ENCODE results near the gene LTBP1.
"Not testable (repeated sequence)": the region's sequence is repeated elsewhere in the genome, so short reads cannot be mapped to it uniquely, and the experiment has no call there.

The LTBP1 gene

DNA sequence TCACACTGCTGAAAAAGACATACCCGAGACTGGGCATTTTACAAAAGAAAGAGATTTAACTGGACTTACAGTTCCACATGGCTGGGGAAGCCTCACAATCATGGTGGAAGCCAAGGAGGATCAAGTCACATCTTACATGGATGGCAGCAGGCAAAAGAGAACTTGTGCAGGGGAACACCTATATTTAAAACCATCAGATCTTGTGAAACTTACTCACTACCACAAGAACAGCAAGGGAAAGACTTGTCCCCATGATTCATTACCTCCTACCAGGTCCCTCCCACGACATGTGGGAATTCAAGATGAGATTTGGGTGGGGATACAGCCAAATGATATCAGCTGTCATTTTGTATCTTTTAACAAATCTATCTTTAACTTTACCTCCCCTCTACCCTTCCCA lies 278.6 kb downstream of the LTBP1 start:
- no peak for DNase-seq (ENCODE audit: low read depth in 2 of 2)

DNA sequence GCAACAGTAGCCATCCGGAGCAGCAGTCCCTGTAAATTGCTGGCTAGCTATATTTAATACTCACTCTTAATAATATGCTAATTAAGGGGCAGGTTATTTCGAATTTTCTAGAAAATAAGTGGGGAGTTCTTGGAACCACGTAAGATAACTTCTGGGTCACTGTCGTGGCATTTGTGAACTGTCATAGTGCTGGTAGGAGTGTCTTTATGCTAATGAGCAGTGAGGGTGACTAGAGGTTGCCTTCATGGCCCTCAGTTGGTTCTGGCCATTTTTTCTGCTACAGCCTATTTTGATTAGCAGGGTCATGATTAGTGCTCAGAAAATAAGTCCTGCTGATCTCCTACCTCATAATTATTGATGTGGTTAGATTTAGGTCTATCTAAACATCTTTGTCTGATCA lies 279.8 kb downstream of the LTBP1 start:
- DNase-seq (ENCODE audit: low read depth in 2 of 2) = no peak

DNA sequence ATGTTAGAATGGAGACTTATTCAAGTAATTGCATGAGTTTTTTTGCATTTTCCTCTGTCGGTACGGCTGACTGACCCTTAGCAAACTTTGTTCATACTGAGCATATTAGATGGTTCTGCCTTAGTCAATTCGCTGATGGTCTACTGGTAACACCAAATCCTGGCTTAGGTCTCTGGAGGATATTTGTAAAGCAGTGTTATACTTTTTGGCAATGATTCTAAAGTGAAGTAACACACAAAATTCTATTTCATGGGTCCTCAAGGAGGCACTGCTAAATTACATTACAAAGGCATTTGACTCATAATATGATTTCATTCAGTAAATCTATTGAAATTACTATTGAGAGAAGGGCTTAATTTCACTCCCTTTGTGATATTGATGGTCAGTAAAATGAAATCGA lies 282.9 kb downstream of the LTBP1 start:
- no peak for DNase-seq (ENCODE audit: low read depth in 2 of 2)

DNA sequence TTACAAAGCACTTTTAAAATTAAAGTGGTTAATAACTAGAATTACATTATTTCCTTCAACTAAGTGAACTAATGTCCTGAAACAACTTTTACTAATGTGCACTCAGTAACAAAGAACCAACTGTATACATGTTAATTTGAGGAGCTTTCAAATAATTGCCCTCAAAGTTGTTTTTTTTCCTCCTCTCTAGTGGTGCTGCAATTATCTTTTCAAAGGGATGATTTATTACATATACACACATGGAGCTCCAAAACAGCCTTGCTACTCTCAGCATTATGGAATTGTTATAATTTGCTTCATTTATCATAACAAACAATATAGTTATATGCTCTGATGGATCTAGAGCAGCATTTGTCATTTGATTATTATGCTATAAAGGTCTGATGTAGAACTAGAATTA lies 283.4 kb downstream of the LTBP1 start:
- DNase-seq (ENCODE audit: low read depth in 2 of 2) = no peak

DNA sequence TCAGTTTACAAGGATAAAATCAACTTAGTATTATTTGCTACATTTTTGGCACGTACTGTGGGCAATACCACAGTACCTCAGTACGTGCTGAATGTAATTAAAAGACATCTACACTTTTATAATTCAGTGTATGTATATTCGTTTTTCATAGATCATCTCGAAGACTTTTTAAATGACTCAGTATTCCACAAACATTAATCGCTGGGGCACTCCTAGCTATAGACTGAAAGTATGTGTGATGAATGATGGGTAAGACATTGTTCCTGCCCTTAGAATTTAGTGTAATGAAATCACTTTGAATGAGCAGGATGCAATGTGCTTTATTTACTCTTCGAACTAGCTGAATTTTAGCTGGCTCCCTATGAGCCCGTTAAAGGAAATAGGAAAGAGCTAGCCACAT lies 284.1 kb downstream of the LTBP1 start:
- DNase-seq (ENCODE audit: low read depth in 2 of 2) = no peak

DNA sequence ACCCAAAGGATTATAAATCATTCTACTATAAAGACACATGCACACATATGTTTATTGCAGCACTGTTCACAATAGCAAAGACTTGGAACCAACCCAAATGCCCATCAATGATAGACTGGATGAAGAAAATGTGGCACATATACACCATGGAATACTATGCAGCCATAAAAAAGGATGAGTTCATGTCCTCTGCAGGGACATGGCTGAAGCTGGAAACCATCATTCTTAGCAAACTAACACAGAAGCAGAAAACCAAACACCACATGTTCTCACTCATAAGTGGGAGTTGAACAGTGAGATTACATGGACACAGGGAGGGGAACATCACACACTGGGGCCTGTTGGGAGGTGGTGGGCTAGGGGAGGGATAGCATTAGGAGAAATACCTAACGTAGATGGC lies 288.8 kb downstream of the LTBP1 start:
- DNase-seq (ENCODE audit: low read depth in 2 of 2) = not testable (repeated sequence)

DNA sequence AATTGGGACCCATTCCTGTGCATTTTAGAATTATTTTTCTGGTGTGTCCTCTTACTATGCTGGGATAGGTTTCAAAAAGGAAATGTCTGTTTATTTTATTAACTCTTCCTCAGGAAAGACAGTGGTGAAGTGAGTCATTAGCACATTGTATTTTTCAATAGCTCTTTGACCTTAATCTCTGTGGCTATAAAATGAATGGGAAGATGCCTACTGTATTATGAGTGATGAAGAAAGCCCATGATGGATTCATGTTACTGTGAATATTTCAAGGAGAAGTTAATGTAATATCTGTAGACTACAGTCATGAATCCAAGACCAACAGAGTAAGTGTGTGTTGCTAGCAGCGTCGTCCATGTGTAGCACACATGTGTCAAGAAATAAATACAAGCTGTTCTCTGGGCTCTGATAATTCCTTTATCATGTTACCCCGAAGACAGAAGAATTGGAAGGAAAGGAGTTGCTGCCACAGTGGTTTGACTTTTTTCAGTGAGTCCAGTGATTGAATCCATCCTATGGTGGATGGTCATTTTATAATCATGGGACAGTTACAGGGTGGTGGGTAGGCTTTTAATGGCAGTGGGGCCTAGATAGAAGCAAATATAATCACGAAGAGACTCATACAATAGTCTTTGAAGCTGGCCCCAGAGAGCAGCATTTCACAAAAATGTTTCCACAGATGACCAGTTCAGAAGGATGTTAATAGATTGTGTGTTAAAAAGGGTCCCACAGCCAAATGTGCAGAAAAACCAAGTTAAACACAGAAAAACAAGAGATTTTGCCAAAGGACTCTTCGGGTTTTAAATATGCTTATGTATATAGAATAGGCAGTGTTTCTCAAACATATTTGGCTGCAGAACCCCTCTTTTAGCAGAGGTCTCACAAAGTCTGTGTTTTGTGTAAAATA lies 290.0 kb downstream of the LTBP1 start:
- DNase-seq (ENCODE audit: low read depth in 2 of 2) = no peak

DNA sequence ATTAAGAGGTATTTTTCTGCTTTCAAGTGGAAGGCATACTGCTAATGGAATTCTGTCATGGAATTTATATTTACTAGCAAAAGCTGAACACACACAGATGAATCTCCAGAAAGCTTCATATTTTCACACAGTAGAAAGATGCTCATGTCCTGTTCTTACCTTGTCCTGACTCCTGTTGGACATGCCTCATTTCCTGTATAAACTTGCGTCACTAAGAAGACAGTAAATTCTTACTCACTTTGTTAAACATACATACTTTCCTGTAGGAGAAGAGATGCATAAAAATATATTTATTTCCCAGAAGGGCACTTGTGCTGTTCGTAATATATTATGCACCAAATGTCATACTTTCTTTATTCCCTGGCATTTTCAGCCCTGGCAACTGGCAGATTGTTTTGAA lies 291.4 kb downstream of the LTBP1 start:
- no peak for DNase-seq (ENCODE audit: low read depth in 2 of 2)

DNA sequence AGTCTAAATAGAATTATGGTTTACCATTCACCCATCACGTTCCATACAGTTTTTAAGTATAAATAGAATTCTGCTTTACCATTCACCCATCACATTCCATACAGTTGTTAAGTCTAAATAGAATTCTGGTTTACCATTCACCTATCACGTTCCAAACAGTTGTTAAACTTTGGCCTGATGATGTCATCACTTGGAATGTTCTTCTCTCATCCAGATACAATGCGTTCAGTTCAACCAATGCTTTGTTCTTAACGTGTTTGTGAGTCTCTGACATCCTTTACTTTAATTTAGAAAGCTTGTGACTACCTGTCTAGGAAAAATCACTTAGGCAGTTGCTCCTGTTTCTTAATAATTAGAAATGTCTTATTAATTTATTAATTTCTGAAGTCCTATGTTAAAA lies 293.4 kb downstream of the LTBP1 start:
- DNase-seq (ENCODE audit: low read depth in 2 of 2) = no peak

DNA sequence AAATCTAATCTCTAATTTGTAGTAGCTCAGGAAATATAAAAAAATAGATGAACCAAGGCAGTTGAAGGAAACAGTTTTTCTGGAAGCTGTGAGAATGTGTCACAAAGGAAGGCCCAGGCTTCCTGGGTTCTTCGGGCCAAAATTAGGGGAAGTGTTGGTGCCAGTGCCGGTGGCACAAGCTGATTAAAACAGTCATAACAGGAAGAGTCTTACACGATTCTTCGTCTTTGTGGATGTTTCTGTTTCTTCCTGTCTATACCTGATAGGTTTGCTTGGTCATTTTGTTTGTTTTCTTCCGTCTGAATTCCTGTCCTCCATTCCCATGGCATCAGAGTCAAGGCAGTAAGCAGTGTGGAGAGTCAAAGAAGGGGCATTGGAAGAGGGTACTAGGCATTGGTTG lies 294.3 kb downstream of the LTBP1 start:
- DNase-seq (ENCODE audit: low read depth in 2 of 2) = no peak

DNA sequence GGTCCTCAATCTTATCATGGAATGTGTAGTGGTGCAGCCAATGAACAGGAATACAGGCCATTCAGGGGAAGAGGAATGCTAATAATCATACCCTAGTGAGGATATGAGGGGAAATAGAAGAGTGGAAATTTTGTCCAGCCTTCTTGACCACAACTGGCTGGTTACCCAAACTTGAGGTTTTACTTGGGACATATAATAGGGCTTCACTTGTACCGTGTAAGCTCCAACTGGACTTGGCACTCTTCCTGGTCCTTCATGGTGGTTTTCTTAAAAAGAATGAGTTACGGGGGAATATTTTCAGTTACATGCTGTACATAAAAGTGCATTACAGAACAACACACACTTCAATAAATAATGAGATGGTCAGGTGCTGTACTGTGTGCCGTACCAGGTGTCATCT lies 294.8 kb downstream of the LTBP1 start:
- no peak for DNase-seq (ENCODE audit: low read depth in 2 of 2)

DNA sequence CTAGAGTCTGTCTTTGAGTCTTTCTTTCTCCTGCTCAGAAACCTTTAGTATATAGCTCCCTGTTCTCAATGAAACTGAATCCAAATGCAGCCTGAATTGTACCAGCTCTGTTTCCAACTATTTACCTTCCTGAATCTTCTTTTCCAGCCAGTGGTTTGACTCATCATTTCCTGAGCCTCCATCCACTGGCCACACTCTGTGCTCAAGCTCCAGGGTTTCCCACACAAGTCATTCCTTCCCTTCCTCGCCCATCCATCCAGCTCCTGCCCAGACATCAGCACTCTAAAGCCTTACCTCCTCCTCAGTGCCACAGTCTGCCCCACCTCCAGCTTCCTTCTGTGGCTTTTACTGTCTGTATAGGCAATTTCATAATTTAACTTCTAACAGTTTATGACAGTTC lies 296.1 kb downstream of the LTBP1 start:
- DNase-seq (ENCODE audit: low read depth in 2 of 2) = no peak

DNA sequence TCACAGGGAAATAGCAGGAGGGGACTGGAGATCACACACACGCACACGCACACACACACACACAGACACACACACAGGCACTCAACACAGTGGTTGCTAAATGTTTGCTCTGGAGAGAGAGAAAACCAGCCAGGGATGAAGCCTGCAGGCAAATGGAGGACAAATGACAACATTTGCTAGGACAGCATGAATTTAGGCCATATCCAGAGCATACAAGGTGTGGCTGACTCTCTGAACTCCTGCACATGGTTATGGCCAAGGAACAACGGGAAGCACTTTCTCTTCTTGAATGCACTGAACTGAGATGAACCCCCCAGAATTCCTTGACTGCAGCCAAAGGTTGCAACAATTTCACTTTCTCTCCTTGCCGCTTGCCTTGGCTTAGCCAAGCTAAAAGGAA lies 299.7 kb downstream of the LTBP1 start:
- DNase-seq (ENCODE audit: low read depth in 2 of 2) = no peak

DNA sequence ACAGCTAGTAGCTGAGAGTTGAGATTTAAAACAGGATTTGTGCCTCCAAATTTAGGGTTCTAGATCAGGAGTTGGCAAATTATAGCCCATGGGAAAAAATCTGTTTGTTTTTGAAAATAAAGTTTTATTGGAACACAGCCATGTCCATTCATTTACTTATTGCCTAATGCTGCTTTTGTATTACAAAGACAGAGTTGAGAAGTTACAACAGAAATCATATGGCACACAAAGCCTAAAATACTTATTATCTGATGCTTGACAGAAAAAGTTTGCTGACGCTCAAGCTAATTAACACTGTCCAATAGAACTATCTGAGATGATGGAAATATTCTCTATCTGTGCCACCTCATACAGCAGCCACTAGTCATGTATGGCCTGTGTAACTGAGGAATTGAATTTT lies 300.6 kb downstream of the LTBP1 start:
- DNase-seq (ENCODE audit: low read depth in 2 of 2) = no peak

DNA sequence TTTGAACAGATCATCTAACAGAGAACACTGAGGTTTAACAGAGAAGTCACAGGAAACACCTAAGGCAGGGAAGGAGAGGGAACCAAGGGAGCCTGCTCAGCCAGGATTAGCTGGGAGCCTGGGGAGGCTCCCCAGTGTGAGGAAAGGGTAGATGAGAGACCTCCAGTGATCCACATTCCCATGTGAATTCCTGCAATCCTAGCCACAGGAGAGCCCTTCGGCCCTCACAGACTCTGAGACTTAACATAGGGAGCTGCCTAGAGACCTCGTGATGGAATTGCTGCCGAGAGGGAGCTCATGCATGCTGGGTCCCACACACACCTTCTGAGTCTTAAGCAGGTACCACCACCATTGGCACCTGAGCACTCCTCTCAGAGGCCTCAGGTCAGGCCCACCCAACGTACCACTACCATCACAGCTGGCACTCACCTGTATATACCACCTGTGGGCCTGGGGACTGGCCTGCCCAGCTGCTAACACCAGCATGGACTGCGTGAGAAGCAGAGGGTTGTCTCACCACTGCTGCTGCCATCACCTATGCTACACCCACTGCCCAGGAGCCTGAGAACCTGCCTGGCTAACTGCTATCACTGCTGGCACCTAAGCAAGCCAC lies 303.8 kb downstream of the LTBP1 start:
- DNase-seq (ENCODE audit: low read depth in 2 of 2) = no peak

DNA sequence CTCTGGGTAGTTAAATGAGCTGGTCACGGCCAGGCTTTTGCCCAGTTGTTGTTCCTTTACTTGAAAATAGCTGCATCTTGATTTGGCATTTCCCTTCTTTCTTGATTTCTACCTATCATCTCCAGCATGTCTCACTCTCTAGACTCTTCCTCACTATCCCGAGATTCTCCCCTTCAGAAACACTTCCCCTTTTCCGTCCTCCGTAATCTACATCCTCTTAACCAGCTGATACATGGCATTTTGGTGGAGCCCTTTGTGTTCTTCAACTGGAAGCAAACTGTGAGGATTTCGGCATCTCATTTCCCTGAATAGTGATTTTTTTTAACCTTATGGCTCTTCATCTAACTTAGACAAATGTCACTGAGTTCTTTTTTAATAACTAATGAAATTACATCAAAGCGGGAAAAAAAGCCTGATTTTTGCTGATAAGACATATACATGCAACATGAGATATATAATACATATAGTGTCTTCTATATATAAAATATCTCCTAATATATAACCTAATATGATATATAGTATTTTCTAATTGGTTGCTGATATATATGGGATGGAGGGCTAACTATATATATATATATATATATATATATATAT lies 309.5 kb downstream of the LTBP1 start:
- no peak for DNase-seq (ENCODE audit: low read depth in 2 of 2)

DNA sequence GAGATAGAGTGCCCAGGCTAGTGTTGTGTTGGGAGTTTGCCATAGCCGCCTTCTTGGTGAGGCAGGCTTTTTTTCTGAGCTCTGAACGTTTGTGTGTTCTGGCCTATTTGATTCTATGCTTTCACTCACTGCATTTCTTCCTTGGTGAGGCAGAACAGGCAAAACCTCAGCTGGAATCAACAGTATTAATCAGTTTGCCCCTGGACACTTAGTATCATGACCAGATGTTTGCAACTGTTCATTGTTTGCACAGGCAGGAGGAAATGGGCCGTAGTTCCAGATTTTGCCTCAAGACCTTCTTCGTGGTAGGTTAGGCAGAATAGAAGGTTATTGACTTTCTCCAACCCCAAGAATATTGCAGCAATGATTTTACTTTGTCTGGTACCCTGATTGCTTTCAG lies 311.6 kb downstream of the LTBP1 start:
- DNase-seq (ENCODE audit: low read depth in 2 of 2) = no peak

DNA sequence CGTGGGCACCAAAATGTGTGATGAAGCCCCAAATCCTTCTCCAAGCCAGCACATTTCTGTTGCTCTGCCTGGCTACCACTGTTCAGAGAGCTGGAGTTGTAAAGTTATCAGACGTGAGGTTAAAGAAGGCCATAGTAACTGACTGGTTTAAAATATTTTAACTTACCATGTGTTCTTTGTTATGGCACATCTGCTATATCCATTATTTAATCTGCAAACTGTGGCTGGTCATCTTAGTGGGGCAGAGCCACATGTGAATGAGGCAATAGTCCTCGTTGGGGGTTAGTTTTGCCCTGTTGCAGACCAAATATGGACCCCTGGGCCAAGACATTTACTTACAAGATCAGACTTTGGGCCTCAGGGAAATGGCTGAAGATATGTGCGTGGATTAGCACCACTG lies 315.3 kb downstream of the LTBP1 start:
- no peak for DNase-seq (ENCODE audit: low read depth in 2 of 2)

DNA sequence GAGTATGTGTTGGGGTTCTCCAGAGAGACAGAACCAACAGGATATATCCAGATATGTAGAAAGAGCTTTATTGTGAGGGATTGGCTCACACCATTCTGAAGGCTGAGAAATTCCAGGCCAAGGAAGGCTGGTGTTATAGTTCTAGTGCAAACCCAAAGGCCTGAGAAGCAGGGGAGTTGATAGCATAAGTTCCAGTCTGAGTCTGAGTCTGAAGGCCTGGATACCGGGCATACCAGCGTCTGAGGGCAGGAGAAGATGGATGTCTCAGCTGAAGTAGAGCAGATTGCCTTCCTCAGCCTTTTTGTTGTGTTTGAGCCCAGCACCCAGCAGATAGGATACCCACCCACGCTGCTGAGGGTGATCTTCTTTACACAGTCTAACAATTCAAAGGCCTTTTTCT lies 318.0 kb downstream of the LTBP1 start:
- DNase-seq (ENCODE audit: low read depth in 2 of 2) = no peak

DNA sequence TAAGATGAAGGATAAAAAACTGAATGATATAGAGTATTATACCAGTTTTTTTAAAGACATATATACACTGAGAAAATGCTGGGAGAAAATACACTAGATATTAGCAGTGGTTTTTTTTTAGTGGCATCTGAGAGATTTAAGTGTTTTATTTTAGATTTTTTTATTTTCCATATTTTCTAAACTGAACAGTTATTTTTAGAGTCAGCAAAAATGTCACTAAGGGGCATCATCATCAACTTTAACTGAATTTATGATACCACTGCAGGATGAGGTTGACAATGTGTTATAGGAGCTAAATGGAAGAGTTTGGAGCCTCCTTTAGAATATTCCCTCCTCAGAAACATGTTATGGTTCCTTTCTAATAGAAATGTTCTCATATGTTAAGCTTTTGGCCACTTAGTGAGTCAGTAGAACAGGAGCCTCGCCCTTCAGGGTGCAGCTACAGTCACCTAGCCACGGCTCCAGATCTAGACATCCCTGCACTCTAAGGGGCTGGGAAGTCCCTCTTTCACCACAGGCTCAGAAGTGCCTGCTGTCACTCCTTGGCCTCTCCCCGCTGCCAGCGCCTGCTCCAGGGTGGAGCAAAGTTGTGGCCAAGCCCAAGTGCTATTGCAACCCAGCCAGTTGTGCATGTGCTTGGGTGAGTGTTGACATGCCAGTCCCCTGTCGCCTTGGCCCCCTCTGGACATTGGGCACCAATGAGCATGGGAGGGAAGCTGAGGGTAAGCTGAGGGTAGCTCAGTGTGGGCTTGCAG lies 319.0 kb downstream of the LTBP1 start:
- no peak for DNase-seq (ENCODE audit: low read depth in 2 of 2)

DNA sequence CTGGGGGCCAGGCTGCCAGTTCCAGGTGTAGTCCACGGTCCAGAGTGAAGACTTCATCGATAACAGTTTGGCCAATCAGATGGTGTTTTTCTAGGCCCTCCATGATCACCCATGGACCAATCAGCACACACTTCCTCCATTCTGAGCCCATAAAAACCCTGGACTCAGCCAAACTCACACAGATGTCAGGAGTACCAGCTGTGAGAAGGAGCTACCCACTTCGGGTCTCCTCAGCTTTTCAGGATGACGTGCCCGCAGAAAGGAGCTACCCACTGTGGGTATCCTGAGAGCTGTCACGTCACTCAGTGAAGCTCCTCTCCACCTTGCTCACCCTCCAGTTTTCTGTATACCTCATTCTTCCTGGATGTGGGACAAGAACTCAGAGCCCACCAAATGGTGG lies 319.7 kb downstream of the LTBP1 start:
- DNase-seq (ENCODE audit: low read depth in 2 of 2) = no peak

DNA sequence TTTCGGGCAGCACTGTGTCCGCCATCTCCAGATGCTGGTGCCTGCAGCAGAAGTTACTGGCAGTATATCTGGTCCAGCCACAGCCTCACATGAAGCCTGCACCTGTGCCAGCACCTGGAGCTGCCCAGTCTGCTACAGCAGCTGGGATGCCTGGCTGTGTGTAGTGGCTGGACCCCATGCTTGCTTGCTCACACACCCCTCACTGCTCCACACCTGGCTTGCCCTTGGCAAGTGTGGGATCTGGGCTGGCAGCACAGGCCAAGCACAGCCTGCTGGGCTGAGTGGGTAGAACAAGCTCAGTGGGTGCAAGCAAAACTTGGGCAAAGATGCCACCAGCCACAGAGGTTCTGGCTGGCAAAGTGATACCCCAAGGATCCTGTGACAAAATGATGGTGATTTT lies 320.3 kb downstream of the LTBP1 start:
- DNase-seq (ENCODE audit: low read depth in 2 of 2) = no peak
